ENCODE data around the gene POLR2J. TPM values are rescaled to one million over a fixed set of nuclear protein-coding genes. Genes with fewer than 3 reads are reported as not detected.
"Not testable (repeated sequence)": the region's sequence is repeated elsewhere in the genome, so short reads cannot be mapped to it uniquely, and the experiment has no call there.

Gene POLR2J
- total and polyA plus RNA-seq, 8 donors = 1.2 to 152 (median 8.0) TPM

- WGBS, 5 donors = 86 to 91% (median 88%) methylated on average over 6 to 11 of the region's 11 CpGs
- peaks cover 26 to 50% (median 46%) of the 10 kb centered on the region in 4 donors for H3K36me3 ChIP-seq
These were observed 23.1 kb downstream of the POLR2J start for GRCh38 chr7:102455596-102455995.

GRCh38 chr7:102454932-102455331, 23.8 kb downstream of the POLR2J start:
- H3K36me3 ChIP-seq = peaks cover 26 to 50% (median 46%) of the 10 kb centered on the region in 4 donors
- H3K4me1 ChIP-seq; H3K27me3 ChIP-seq; H3K9me3 ChIP-seq; H3K4me3 ChIP-seq; H3K27ac ChIP-seq; intact Hi-C loops (cut with DNase I; ENCODE audit: low total_unique reads); DNase-seq: not testable (repeated sequence)
- WGBS, 5 donors = 88 to 95% (median 92%) methylated on average over 10 of the region's 10 CpGs

More at GRCh38 chr7:102455596-102455995, 23.1 kb downstream of the POLR2J start:
- TF ChIP-seq EP300 (IDR thresholded peaks at IDR 0.05) = no peak
- no peak for TF ChIP-seq CTCF (IDR thresholded peaks at IDR 0.05)
- DNase-seq = no peak
- Histone ChIP-seq H3K27ac (no peak overlapping the region), H3K4me1 (peaks cover 0 to 5% (median under 1%) of the 10 kb centered on the region in 4 donors), H3K27me3 (no peaks in the 10 kb centered on the region), H3K9me3 (no peaks in the 10 kb centered on the region), H3K4me3 (no peak overlapping the region)
- intact Hi-C loops (cut with DNase I; ENCODE audit: low total_unique reads) = no loop called here

GRCh38 chr7:102454468-102454867, 24.3 kb downstream of the POLR2J start:
- Histone ChIP-seq H3K9me3 (no peaks in the 10 kb centered on the region), H3K27me3 (no peaks in the 10 kb centered on the region), H3K27ac (no peak overlapping the region), H3K4me1 (peaks cover 0 to 5% (median 0%) of the 10 kb centered on the region in 4 donors), H3K4me3 (no peak overlapping the region), H3K36me3 (peaks cover 24 to 47% (median 44%) of the 10 kb centered on the region in 4 donors)
- WGBS, 5 donors = 63 to 78% (median 69%) methylated on average over 5 to 12 of the region's 12 CpGs
- TF ChIP-seq CTCF (IDR thresholded peaks at IDR 0.05) (no peak), POLR2A (IDR thresholded peaks at IDR 0.05) (no peak), POLR2AphosphoS5 (IDR thresholded peaks at IDR 0.05) (no peak)
- intact Hi-C loops (cut with DNase I; ENCODE audit: low total_unique reads) = no loop called here
- no peak for DNase-seq

- intact Hi-C loops (cut with DNase I; ENCODE audit: low total_unique reads) = no loop called here
- Histone ChIP-seq H3K9me3 (no peaks in the 10 kb centered on the region), H3K4me3 (no peak overlapping the region), H3K4me1 (peaks cover 0 to 5% (median 0%) of the 10 kb centered on the region in 4 donors), H3K36me3 (peaks cover 16 to 40% (median 32%) of the 10 kb centered on the region in 4 donors), H3K27ac (no peak overlapping the region), H3K27me3 (no peaks in the 10 kb centered on the region)
- WGBS, 5 donors = 48 to 71% (median 58%) methylated on average over 7 of the region's 7 CpGs
- TF ChIP-seq EP300 (IDR thresholded peaks at IDR 0.05) (no peak), POLR2A (IDR thresholded peaks at IDR 0.05) (no peak), POLR2AphosphoS5 (IDR thresholded peaks at IDR 0.05) (no peak), CTCF (IDR thresholded peaks at IDR 0.05) (no peak)
- no peak for DNase-seq
These were observed 25.4 kb downstream of the POLR2J start for GRCh38 chr7:102453319-102453718.

- intact Hi-C loops (cut with DNase I; ENCODE audit: low total_unique reads) = no loop called here
- no peak overlapping the region for H3K4me3 ChIP-seq
- peaks cover 0 to 5% (median 0%) of the 10 kb centered on the region in 4 donors for H3K4me1 ChIP-seq
- 85 to 95% (median 90%) methylated on average over 6 of the region's 6 CpGs for WGBS, 5 donors
- H3K9me3 ChIP-seq = no peaks in the 10 kb centered on the region
- H3K27me3 ChIP-seq = no peaks in the 10 kb centered on the region
- no peak for DNase-seq
- TF ChIP-seq POLR2AphosphoS5 (IDR thresholded peaks at IDR 0.05) = no peak
- TF ChIP-seq CTCF (IDR thresholded peaks at IDR 0.05) = no peak
- TF ChIP-seq POLR2A (IDR thresholded peaks at IDR 0.05) = no peak
- no peak overlapping the region for H3K27ac ChIP-seq
- peaks cover 7 to 40% (median 31%) of the 10 kb centered on the region in 4 donors for H3K36me3 ChIP-seq
These were observed 26.3 kb downstream of the POLR2J start for GRCh38 chr7:102452451-102452850.
